Measurements from ENCODE around the gene VPS18. TPM values are rescaled to one million over a fixed set of nuclear protein-coding genes. Genes with fewer than 3 reads are reported as not detected.

Gene VPS18
- total RNA-seq, 1 experiment from 2014 or later: 16.9 TPM

DNA sequence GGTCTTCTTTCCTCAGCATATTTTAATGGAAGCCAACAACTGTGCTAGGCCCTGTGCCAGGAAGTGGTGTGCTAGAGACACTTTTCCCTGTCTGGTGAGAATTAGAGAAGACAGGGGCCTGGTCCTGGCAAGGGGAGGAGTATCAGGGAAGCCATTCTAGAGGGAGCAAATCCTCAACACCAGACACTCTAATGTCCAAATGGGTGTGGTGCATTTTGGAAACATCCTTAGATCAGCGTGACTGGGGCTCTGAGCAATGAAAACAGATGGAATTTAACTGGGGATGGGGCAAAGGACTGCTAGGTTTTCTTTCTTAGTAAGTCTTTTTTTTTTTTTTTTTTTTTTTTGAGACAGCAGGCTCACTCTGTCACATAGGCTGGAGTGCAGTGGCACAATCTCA is 7.7 kb upstream of the VPS18 start (continued):
- TF ChIP-seq, protein P1, sequence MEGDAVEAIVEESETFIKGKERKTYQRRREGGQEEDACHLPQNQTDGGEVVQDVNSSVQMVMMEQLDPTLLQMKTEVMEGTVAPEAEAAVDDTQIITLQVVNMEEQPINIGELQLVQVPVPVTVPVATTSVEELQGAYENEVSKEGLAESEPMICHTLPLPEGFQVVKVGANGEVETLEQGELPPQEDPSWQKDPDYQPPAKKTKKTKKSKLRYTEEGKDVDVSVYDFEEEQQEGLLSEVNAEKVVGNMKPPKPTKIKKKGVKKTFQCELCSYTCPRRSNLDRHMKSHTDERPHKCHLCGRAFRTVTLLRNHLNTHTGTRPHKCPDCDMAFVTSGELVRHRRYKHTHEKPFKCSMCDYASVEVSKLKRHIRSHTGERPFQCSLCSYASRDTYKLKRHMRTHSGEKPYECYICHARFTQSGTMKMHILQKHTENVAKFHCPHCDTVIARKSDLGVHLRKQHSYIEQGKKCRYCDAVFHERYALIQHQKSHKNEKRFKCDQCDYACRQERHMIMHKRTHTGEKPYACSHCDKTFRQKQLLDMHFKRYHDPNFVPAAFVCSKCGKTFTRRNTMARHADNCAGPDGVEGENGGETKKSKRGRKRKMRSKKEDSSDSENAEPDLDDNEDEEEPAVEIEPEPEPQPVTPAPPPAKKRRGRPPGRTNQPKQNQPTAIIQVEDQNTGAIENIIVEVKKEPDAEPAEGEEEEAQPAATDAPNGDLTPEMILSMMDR (IDR thresholded peaks at IDR 0.05 in 2 of 3, conservative IDR thresholded peaks at IDR 0.05 in 1 of 3; ENCODE audit: borderline replicate concordance in 1 of 3, insufficient read depth in 1 of 3, low read depth in 2 of 3, low read length in 2 of 3): no peak
- TF ChIP-seq EZH2 (IDR thresholded peaks at IDR 0.05) (no peak), EGR1 (IDR thresholded peaks at IDR 0.05; ENCODE audit: low read depth) (no peak)

DNA sequence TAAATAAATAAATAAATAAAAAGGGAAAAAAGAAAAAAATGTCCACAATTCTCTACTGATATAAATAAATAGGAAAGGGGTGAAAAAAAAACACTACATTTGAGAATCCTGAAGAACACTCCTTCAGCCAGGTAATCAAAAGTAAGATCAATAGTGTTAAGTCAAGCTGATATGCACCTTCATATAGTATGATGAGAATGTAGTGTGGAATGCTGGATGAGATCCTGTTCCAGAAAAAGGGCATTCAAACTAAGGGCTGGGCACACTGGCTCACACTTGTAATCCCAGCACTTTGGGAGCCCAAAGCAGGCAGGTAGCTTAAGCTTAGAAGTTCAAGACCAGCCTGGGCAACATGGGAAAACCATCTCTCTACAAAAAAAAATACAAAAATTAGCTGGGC is 5.1 kb upstream of the VPS18 start:
- no peak overlapping the region for H3K4me2 ChIP-seq (ENCODE audit: low read length)
- H3K4me3 ChIP-seq (replicated peaks in 1 of 2; ENCODE audit: low read depth in 1 of 2, low read length in 2 of 2): no peak overlapping the region
- ATAC-seq (no peak), DNase-seq (ENCODE audit: low read depth, low spot score) (no peak)
- no TSS peak for BruUV-seq (replicated peaks)
- no peak overlapping the region for H3K27ac ChIP-seq (ENCODE audit: low read depth, low read length)
- no peaks in the 10 kb centered on the region for H3K9me3 ChIP-seq (ENCODE audit: control insufficient read depth in 1 of 2, insufficient read depth in 1 of 2, low read depth in 1 of 2, low read length in 2 of 2)
- H3K9ac ChIP-seq (ENCODE audit: low read length): no peak overlapping the region
- H4K20me1 ChIP-seq (ENCODE audit: insufficient read depth): no peaks in the 10 kb centered on the region
- intact Hi-C loops (cut with micrococcal nuclease): no loop called here
- ChIA-PET POLR2A (interaction anchor here (0.9 to 1.9 kb wide), 2 partner anchors 12 to 15 kb away, joined by 3 to 9 read pairs; partner anchors contain the start of gene RHOV), CTCF (interaction anchor here (4.2 kb wide), 1 partner anchor 31 kb away, joined by 152 read pairs; no protein-coding TSS in a partner anchor), RAD21 (ENCODE audit: low non-redundant PET in 1 of 2, low total read pairs in 2 of 2, uncharacterized antibody in 2 of 2, unreplicated experiment in 2 of 2) (no interaction called here)
- H3K27me3 ChIP-seq (ENCODE audit: insufficient read depth, low read length): no peaks in the 10 kb centered on the region
- H3K36me3 ChIP-seq (ENCODE audit: control insufficient read depth in 1 of 2, insufficient read depth in 2 of 2, low read length in 2 of 2): no peaks in the 10 kb centered on the region
- no peak for TF ChIP-seq ZNF274 (IDR thresholded peaks at IDR 0.05; ENCODE audit: low read depth, low read length)
- no peak for TF ChIP-seq EGR1 (IDR thresholded peaks at IDR 0.05; ENCODE audit: low read depth)
- TF ChIP-seq SRF (IDR thresholded peaks at IDR 0.05; ENCODE audit: low read depth): no peak
- no peak for TF ChIP-seq MAX (IDR thresholded peaks at IDR 0.05)
- TF ChIP-seq CBX3 (IDR thresholded peaks at IDR 0.05; ENCODE audit: low read depth): no peak
- TF ChIP-seq REST (IDR thresholded peaks at IDR 0.05; ENCODE audit: low read depth): no peak
- no peak for TF ChIP-seq SP1 (IDR thresholded peaks at IDR 0.05; ENCODE audit: low read depth)
- TF ChIP-seq ELF1 (IDR thresholded peaks at IDR 0.05; ENCODE audit: borderline replicate concordance, low read depth): no peak
- no peak overlapping the region for H2AFZ ChIP-seq (ENCODE audit: low read depth, low read length, poor library complexity, severe bottlenecking)
- H3K4me1 ChIP-seq (ENCODE audit: control insufficient read depth in 1 of 2, insufficient read depth in 2 of 2, low read length in 2 of 2): peaks cover 2 to 16% of the 10 kb centered on the region in 2 experiments; a peak in 2 of 4 replicates
- no peaks in the 10 kb centered on the region for H3K79me2 ChIP-seq (ENCODE audit: insufficient read depth, low read length)
- no peaks in the 10 kb centered on the region for H3K9me2 ChIP-seq (ENCODE audit: insufficient read depth)

All from HCT116 (cell line).